ENCODE results near the gene TMEM171.
A peak's percentile ranks its signal among the peaks of the same experiment; 100 is the strongest.

Gene TMEM171

DNA sequence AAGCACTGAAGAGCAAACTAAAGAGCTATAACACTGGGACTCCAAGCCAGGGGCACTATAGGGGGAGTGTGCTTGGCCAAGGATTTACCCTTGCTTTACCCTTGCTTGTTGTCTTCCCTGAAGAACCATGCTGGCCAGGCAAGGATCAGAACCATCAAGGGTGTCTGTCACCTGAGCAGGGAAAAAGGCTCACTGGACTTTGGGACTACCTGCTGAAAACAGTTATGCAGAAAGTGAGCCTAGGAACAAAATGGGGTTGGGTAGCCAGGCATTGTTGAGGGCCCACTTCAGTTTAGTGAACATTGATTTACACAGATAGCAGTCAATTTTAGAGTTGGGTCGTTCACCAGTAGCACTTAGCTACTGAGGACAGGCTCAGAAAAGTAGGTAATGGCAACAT, 8.0 kb upstream of the TMEM171 start:
- no peak for DNase-seq
- TF ChIP-seq GATA1 (IDR thresholded peaks at IDR 0.05; ENCODE audit: low read depth, low read length) (no peak), POLR2A (IDR thresholded peaks at IDR 0.05; ENCODE audit: low read length) (no peak)

- no peak for DNase-seq
- TF ChIP-seq POLR2A (IDR thresholded peaks at IDR 0.05; ENCODE audit: low read length) (no peak), GATA1 (IDR thresholded peaks at IDR 0.05; ENCODE audit: low read depth, low read length) (no peak)
Observed at GRCh38 chr5:73114044-73114688, 6.2 kb upstream of the TMEM171 start.

DNA sequence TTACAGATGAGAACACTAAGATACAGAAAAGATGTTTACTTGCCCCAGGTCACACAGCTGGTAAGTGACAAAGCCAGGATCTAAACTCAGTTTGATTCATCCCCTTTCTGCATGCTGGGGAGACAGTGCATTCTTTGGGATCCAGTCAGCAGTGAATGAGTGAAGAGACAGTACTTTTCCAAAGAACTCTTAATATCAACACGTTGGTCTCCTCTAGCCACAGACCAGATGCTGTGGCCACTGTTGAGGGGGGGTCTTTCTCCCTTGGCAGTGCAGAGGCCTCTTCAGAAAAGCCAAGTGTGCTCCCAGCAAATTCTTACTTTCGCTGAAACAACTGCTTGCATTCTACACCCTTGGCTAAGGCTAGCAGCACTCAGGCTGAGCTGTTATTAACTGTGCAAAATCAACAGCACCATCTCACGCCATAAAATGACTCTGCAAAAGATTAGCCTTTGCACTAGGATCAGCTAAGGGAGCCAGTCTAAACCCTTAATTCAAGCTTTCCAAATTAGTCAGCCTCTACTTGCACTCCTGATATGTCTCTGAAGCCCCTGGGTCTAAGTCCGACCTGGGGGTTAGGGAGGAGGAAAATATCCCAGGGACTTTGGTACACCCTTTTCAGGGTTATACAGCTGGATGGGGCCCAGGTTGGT, 4.8 kb upstream of the TMEM171 start:
- no peak for DNase-seq
- no peak for TF ChIP-seq POLR2A (IDR thresholded peaks at IDR 0.05; ENCODE audit: low read length)
- TF ChIP-seq GATA1 (IDR thresholded peaks at IDR 0.05; ENCODE audit: low read depth, low read length), result no peak

- TF ChIP-seq GATA1 (IDR thresholded peaks at IDR 0.05; ENCODE audit: low read depth, low read length) (no peak), POLR2A (IDR thresholded peaks at IDR 0.05; ENCODE audit: low read length) (no peak)
- no peak for DNase-seq
Observed at GRCh38 chr5:73116506-73116905, 3.9 kb upstream of the TMEM171 start.

- TF ChIP-seq POLR2A (IDR thresholded peaks at IDR 0.05; ENCODE audit: low read length) (no peak), GATA1 (IDR thresholded peaks at IDR 0.05; ENCODE audit: low read depth, low read length) (no peak)
- no peak for DNase-seq
Observed at GRCh38 chr5:73117088-73117740, 3.2 kb upstream of the TMEM171 start.

- peak in 1 of 2 experiments; percentile 14 for DNase-seq
- no peak for TF ChIP-seq POLR2A (IDR thresholded peaks at IDR 0.05; ENCODE audit: low read length)
- TF ChIP-seq GATA1 (IDR thresholded peaks at IDR 0.05; ENCODE audit: low read depth, low read length), result no peak
Observed at GRCh38 chr5:73118391-73118973, 1.9 kb upstream of the TMEM171 start.

GRCh38 chr5:73119451-73120157, 771 bp upstream of the TMEM171 start:
- TF ChIP-seq GATA1 (IDR thresholded peaks at IDR 0.05; ENCODE audit: low read depth, low read length), result no peak
- TF ChIP-seq POLR2A (IDR thresholded peaks at IDR 0.05; ENCODE audit: low read length), result no peak
- peak in 1 of 2 experiments; percentile 23 for DNase-seq

DNA sequence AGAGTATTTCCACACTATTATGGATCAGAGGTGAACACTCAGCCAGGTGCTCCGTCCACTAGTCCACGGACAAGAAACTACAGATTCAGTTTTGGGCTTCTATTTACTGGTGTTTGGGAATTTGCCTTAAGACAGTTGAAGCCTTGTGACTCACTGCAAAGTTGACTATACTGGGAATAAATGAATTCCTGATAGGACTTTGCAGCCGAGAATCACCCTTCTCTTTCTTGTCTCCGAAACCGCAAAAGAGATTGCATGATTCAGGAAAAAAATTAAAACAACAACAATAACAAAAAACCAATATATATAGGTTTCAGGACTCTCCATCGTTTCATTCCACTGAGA, 716 bp downstream of the TMEM171 start:
- TF ChIP-seq POLR2A (IDR thresholded peaks at IDR 0.05; ENCODE audit: low read length) (no peak), GATA1 (IDR thresholded peaks at IDR 0.05; ENCODE audit: low read depth, low read length) (no peak)
- DNase-seq, result no peak

- TF ChIP-seq POLR2A (IDR thresholded peaks at IDR 0.05; ENCODE audit: low read length) (no peak), GATA1 (IDR thresholded peaks at IDR 0.05; ENCODE audit: low read depth, low read length) (no peak)
Observed at GRCh38 chr5:73122875-73123810, 2.8 kb downstream of the TMEM171 start.

DNA sequence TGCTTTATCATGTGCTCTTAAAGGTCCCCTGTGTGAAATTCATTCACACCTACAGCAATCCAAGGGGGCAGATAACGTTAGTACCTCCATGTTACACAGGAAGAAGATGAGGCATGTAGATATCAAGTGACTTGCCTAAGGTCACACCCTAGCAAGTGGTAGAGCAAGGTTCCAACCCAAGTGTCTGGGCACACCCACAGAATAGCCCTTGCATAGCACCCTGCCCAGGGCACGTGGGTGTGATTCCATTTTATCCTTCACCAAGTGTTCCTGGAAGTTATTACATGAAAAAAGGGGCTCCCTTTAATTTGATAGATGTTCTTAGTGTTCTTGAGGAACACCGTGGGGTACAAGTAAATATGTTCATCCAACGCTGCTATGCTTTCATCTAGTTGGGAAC, 4.9 kb downstream of the TMEM171 start:
- no peak for TF ChIP-seq GATA1 (IDR thresholded peaks at IDR 0.05; ENCODE audit: low read depth, low read length)
- no peak for TF ChIP-seq POLR2A (IDR thresholded peaks at IDR 0.05; ENCODE audit: low read length)

More at GRCh38 chr5:73122875-73123810, 2.8 kb downstream of the TMEM171 start:
- no peak for DNase-seq

GRCh38 chr5:73126381-73126780, 6.0 kb downstream of the TMEM171 start:
- TF ChIP-seq POLR2A (IDR thresholded peaks at IDR 0.05; ENCODE audit: low read length) (no peak), GATA1 (IDR thresholded peaks at IDR 0.05; ENCODE audit: low read depth, low read length) (no peak)
- no peak for DNase-seq

More for the DNA sequence above, 4.9 kb downstream of the TMEM171 start:
- DNase-seq, result no peak

- DNase-seq, result no peak
Observed at GRCh38 chr5:73126957-73127356, 6.6 kb downstream of the TMEM171 start.

DNA sequence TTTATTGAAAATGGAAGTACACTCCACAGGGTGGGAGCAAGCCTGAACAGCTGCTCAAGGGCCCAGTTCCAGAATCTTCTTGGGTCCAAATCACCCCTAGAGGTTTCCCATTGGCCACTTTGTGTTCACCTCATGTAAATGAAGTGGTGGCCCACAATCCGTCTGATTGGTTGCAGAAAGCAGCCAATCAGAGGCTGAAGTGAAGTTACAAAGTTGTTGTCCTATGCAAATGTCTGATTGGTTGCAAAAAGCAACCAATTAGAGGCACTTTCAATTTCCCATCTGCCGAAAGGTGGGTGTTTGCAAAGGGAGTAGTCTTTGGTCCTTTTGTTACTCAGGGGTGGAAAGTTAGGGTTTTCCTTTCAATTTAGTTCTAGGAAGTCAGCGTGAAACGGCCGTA, 8.8 kb downstream of the TMEM171 start:
- DNase-seq, result peak in 1 of 2 experiments; percentile 8
- TF ChIP-seq POLR2A (IDR thresholded peaks at IDR 0.05; ENCODE audit: low read length), result no peak
- TF ChIP-seq GATA1 (IDR thresholded peaks at IDR 0.05; ENCODE audit: low read depth, low read length), result no peak

More at GRCh38 chr5:73126957-73127356, 6.6 kb downstream of the TMEM171 start:
- TF ChIP-seq POLR2A (IDR thresholded peaks at IDR 0.05; ENCODE audit: low read length) (no peak), GATA1 (IDR thresholded peaks at IDR 0.05; ENCODE audit: low read depth, low read length) (no peak)
